PFSK-1 (cell line): ENCODE measurements around the gene EPS15.

ENCODE experiments used
- FOXP2 ChIP-seq: optimal IDR thresholded peaks from 2 replicates; pipeline ENCODE3; 2011; ENCODE audit warnings: borderline replicate concordance, control low read depth, inconsistent platforms; ENCODE audit not compliant: insufficient read depth; ENCODE audit errors: extremely low read length, extremely low read depth
- POLR2AphosphoS5 ChIP-seq: IDR thresholded peaks from 2 replicates; pipeline ENCODE4 v1.6.1; 2012; ENCODE audit warnings: low read depth, mild to moderate bottlenecking, control low read depth, low read length, moderate library complexity
- REST ChIP-seq, 2 experiments: IDR thresholded peaks; 2 replicates each; pipeline versions ENCODE4 v1.6.1 to v1.8.0; 2011 to 2012; ENCODE audit warnings: low read depth in 2 of 2, low read length in 2 of 2, control low read depth in 1 of 2, inconsistent platforms in 1 of 2, mild to moderate bottlenecking in 1 of 2, moderate library complexity in 1 of 2; ENCODE audit not compliant: insufficient read depth in 1 of 2
- SIN3A ChIP-seq: IDR thresholded peaks from 2 replicates; pipeline ENCODE4 v1.6.1; 2012; ENCODE audit warnings: mild to moderate bottlenecking, low read length, moderate library complexity, borderline replicate concordance; ENCODE audit not compliant: insufficient read depth
- TAF1 ChIP-seq: IDR thresholded peaks from 2 replicates; pipeline ENCODE4 v1.6.1; 2012; ENCODE audit warnings: low read length, control low read depth, borderline replicate concordance; ENCODE audit not compliant: insufficient read depth

- TF ChIP-seq SIN3A, result no peak
- no peak for TF ChIP-seq POLR2AphosphoS5
- TF ChIP-seq REST (IDR thresholded peaks at IDR 0.05; ENCODE audit: insufficient read depth in 1 of 2, low read depth in 2 of 2, low read length in 2 of 2), result no peak
- TF ChIP-seq TAF1, result no peak
- TF ChIP-seq FOXP2, result no peak
These were observed 190.8 kb downstream of the EPS15 start for GRCh38 chr1:51328279-51328678.
